Renal cortex interstitium (tissue), 11 donors: ENCODE results near the gene CTDNEP1. TPM values are rescaled to one million over a fixed set of nuclear protein-coding genes. Genes with fewer than 3 reads are reported as not detected.

Experiments used
- DNase-seq, 11 donors: peaks; one replicate each; pipeline ENCODE4 v3.0.0-alpha.2; 2013; ENCODE audit warnings: low read depth in 9 of 11, low spot score in 4 of 11; ENCODE audit errors: extremely low read depth in 1 of 11
- polyA plus RNA-seq, 3 donors: library from polyadenylated mRNA; unstranded; fragments of 120-200 nt; gene quantifications; one replicate each; pipeline ENCODE4 v1.2.1, GENCODE V29; 2013; ENCODE audit not compliant: insufficient read length in 3 of 3

The CTDNEP1 gene
- polyA plus RNA-seq, 3 donors = 151 to 152 (median 151) TPM

DNA sequence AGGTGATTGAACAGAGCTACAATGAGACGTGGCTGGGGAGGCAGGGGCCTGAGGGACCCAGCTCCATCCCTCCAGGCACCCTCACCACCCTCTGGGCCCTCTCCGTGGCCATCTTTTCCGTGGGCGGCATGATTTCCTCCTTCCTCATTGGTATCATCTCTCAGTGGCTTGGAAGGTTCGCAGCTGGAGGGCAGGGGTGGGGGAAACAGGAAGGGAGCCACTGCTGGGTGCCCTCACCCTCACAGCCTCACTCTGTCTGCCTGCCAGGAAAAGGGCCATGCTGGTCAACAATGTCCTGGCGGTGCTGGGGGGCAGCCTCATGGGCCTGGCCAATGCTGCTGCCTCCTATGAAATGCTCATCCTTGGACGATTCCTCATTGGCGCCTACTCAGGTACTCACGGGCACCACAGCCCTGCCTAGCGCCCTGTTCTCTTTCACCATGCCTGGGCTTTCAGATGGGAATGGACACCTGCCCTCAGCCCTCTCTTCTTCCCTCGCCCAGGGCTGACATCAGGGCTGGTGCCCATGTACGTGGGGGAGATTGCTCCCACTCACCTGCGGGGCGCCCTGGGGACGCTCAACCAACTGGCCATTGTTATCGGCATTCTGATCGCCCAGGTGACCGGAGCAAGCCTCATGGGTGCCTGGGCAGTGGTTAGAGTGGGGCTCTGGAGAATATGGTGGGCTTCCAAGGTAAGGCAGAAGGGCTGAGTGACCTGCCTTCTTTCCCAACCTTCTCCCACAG lies 32.1 kb upstream of the CTDNEP1 start:
- no peak for DNase-seq

- no peak for DNase-seq
These were observed 31.3 kb upstream of the CTDNEP1 start for GRCh38 chr17:7282752-7283321.

DNA sequence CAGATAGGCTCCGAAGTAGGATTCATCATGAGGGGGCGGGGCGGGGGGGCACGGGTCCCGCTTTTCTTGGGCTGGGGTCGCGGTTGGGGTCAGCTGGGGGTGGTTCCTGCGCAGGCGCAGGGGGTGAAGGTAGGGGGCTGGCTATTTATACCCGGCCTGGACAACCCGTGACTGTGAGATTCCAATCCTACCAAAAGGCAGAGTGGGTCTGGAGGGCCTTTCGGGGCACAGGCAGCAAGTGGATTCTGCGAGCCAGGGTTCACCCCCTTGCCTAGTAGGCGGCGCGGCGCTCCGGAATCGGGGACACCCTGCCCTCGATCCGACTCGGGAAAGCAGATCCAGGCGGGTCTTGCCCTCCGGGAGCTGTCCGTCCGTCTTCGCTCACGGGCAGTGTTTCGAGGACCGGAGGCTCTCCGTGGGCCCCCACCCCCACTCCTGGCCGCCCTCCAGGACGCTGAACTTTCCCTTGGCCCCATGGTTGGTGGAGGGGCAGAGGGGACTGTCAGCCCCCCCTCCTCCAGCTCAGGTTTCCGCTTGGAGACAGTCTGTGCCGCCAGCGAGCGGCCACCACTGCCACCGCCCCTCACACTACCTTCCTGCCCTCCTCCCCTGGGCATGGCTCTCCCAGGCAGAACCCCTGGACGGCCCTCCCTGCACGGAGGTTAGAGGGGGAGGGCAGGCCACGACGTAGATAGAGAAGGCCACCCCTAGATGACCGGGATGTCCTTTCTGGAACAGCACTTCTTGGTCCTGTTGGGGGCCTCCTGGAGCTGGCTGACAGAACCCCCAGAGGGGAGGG lies 30.6 kb upstream of the CTDNEP1 start:
- DNase-seq = peak in 1 of 11 donors; percentile 34

GRCh38 chr17:7281074-7281952 lies 29.8 kb upstream of the CTDNEP1 start, which contains the start of gene SLC2A4:
Gene SLC2A4, plus strand, starts transcription at chr17:7281718. Its CDS starts 217 bp downstream, at chr17:7281935.
- peak; percentile 89 to 95 (median 91) for DNase-seq

GRCh38 chr17:7280519-7281073 lies 29.1 kb upstream of the CTDNEP1 start:
- DNase-seq = peak in 7 of 11 donors; percentile 67 to 80 (median 75)

- no peak for DNase-seq
These were observed 27.9 kb upstream of the CTDNEP1 start for GRCh38 chr17:7279448-7279847.

DNA sequence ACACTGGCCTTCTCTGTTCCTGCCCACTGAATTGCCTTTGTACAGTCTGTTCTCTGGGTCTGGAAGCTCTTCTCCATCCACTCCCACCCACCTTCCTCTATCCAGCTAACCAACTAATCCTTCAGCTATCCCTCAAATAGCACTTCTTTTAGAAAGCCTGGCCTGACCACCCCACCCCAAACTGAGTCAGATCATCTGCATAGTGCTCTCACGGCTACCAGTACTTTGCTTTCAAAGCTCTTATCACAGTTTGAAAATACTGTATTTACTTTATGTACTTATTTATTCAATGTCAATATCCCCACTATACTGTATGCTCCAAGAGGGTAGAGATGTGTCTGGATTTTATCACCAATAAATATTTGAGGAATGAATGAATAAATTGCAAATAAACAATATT lies 15.2 kb upstream of the CTDNEP1 start:
- no peak for DNase-seq

DNA sequence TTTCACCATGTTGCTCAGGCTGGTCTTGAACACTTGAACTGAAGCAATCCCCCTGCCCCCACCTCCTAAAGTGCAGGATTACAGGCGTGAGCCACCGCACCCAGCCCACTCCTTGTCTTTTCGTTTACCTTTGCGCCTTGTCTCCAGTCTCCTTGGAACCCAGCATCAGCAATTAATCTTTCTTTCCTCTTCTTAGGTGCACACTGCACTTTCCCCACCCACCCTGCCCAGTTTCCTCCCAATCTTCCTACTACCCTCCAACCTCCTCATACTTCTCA lies 12.2 kb upstream of the CTDNEP1 start:
- no peak for DNase-seq

DNA sequence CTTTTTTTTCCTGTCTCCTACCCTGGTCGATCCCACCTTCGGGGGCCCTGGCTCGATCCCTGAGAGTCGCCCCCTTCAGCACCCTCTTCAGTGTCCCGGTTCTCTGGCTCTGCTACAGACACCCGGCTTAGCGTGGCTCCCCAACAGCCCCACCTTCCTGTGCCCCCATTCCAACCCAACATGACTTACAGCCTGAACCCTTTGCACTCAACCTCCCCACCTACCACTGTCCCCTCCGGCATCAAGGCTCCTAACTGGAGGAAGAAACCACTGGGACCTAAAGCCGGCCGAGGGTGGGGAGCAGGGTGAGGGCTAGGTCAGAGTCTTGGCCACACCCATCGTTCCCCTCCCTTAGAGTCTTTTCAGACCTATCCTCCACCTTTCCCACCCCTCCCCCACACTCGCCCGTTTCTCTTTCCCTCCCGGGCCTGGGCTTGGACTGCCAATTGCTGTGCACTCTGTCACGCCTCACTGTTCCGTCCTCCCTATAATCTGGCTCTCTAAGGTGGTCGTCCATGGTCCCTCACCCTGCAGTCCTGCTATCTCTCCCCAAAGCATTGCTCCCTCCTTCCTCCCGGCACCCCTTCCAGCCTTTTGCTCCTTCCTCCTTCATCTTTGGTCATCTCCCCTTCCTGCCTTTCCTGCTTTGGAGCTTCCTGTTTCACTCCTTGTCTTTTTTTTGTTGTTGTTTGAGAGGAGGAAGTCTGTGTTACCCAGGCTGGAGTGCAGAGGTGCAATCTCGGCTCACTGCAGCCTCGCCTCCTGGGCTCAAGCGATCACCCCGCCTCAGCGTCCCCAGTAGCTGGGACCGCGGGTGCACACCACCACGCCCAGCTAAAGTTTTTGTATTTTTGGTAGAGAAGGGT lies 11.6 kb upstream of the CTDNEP1 start:
- peak in 1 of 11 donors; percentile 62 for DNase-seq

DNA sequence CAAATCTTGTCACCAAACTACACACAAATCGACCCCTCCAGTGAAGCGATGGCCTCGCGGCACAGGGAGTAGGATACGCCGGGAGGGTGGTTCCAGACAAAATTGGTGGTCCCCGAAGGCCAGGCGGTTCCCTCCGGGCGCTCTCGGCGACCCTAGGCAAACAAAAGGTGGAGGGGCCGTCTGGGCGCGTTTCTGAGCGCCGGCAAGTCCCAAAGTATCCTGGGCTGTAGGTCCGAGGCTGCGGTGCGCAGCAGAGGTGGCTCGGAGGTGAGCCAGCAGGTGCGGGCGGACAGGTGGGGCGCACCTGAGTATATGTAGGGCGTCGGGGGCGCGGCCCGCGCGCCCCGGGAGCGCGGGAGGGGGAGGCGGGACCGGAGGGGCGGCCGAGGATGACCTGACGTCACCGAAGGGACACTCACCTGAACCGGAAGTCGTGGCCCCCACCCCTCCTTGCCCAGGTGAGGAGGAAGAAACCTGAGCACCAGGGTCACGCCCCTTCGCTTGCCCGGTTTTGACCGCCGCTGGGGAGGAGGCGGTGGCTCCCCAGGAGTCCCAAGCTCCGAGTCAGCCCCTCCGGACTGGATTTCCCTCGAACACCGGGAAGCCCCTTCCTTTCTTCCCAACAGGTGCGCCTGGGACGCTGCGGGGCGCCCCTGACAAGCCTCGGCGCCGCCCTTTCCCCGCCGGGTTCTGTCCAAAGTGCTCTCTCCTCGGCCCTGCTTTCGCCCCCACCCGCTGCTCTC lies 10.8 kb upstream of the CTDNEP1 start, which contains the start of gene CLDN7:
TSS of gene CLDN7 (minus strand) at position 287 of the 743 bp plus-strand sequence. CDS start 435 bp downstream, outside the sequence.
- DNase-seq = peak in 3 of 11 donors; percentile 61 to 74 (median 66)

DNA sequence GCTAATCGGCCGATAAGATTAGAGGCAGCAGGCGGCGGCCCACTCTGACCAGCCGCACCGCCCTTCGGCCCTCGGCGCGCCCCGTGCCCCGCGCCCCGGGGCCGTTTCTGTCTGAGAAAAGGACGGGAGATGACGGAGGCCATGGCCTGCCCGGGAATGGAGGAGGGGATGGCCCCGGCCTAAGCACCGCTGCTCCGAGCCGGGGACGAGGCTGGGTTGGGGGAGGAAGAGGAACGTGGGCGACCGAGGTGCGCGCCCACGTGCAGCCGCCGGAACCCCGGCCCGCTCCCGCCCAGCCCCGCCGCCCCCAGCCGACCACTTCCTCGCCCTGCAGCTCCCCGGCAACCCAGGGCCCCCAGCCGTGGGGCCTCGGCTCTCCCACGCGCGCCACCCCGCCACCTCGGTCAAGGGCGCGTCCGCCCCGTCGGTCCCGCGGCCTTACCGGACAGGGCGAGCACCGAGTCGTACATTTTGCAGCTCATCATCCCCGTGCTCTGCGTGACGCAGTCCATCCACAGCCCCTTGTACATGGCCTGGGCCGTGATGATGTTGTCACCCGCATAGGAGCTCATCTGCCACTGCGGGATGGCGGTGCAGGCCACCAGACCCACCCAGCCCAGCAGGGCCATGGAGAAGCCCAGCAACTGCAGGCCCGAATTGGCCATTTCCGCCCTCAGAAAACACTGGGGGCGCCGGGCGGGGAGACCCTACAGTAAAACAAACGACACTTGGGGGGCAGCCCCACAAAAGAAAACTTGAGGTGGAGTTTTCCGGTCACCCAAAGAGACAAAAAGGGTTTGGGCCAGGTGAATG lies 10.1 kb upstream of the CTDNEP1 start:
- DNase-seq = no peak

- no peak for DNase-seq
These were observed 9.3 kb upstream of the CTDNEP1 start for GRCh38 chr17:7260651-7261378.

DNA sequence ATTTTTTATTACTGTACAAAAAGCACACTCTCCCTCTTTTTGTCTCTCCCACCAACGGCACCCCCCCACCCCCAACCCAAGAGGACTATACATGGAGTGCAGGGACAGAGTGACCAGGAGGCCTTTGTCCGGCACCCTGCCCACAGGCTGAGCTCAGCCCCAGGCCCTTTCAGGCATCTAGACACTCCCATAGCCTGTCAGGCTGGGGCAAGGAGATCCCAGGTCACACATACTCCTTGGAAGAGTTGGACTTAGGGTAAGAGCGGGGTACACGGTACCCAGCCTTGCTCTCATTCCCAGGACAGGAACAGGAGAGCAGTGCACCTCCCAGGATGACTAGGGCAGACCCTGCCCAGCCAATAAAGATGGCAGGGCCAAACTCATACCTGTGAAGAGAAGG lies 8.6 kb upstream of the CTDNEP1 start:
- no peak for DNase-seq

DNA sequence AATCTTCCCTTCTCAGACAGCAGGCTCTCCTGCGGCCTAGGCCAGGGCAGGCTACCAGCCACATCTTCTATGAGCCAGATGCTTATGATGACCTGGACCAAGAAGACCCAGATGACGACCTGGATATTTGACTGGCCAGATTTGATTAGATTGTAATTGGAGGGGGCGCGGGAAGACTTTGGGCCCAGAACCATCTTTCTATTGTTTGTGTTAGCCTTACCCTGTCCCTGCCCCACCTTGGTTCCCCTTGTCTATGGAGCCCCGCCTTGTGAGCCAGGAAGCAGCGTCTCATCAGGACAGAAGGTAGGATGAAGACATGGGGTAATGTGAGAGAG lies 8.0 kb upstream of the CTDNEP1 start:
- DNase-seq = no peak

- DNase-seq = no peak
These were observed 7.4 kb upstream of the CTDNEP1 start for GRCh38 chr17:7258731-7259554.
